PFSK-1 (cell line): Measurements from ENCODE around the gene HCRTR2.

Source experiments
- POLR2AphosphoS5 ChIP-seq: IDR thresholded peaks from 2 replicates; pipeline ENCODE4 v1.6.1; 2012; ENCODE audit warnings: low read depth, mild to moderate bottlenecking, control low read depth, low read length, moderate library complexity
- TF ChIP-seq, protein P1 (sequence below), 2 experiments: IDR thresholded peaks; 2 replicates each; pipeline versions ENCODE4 v1.6.1 to v1.8.0; 2011 to 2012; ENCODE audit warnings: low read depth in 2 of 2, low read length in 2 of 2, control low read depth in 1 of 2, inconsistent platforms in 1 of 2, mild to moderate bottlenecking in 1 of 2, moderate library complexity in 1 of 2; ENCODE audit not compliant: insufficient read depth in 1 of 2

DNA sequence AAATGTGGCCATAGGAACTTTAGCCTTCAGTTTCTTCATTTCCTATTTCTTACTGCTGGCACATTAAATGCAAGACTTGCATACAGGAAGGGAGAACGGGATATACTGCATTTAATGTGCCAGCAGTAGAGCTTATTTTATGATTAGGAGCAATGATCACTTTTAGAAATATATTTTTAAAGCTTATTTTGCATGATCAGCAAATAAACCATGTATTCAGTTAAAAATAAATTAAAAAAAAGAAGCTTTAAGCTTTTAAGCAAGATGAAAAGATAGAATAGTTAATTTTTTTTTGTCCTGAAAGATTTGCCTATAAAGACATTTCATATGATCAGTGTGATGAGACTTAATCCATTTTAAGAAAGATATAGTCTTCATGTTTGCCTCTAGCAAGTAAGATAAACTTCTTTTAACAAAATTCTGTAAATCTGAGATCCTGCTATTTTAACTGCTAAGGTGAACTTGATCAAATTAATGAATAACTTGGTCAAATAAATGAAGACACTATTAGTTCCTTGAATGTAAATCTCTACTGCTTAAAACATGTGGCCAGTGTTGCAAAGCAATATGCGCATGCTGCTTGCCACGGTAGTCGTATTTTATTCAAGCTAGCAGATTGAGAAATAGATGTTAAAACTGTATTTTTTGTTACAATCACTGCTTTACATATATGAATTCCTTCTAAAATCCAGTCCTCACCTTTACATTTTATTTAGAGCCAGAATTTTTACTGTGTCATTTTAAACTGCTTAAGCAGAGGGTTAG is 36.2 kb upstream of the HCRTR2 start:
- TF ChIP-seq POLR2AphosphoS5 = no peak
- TF ChIP-seq, protein P1, sequence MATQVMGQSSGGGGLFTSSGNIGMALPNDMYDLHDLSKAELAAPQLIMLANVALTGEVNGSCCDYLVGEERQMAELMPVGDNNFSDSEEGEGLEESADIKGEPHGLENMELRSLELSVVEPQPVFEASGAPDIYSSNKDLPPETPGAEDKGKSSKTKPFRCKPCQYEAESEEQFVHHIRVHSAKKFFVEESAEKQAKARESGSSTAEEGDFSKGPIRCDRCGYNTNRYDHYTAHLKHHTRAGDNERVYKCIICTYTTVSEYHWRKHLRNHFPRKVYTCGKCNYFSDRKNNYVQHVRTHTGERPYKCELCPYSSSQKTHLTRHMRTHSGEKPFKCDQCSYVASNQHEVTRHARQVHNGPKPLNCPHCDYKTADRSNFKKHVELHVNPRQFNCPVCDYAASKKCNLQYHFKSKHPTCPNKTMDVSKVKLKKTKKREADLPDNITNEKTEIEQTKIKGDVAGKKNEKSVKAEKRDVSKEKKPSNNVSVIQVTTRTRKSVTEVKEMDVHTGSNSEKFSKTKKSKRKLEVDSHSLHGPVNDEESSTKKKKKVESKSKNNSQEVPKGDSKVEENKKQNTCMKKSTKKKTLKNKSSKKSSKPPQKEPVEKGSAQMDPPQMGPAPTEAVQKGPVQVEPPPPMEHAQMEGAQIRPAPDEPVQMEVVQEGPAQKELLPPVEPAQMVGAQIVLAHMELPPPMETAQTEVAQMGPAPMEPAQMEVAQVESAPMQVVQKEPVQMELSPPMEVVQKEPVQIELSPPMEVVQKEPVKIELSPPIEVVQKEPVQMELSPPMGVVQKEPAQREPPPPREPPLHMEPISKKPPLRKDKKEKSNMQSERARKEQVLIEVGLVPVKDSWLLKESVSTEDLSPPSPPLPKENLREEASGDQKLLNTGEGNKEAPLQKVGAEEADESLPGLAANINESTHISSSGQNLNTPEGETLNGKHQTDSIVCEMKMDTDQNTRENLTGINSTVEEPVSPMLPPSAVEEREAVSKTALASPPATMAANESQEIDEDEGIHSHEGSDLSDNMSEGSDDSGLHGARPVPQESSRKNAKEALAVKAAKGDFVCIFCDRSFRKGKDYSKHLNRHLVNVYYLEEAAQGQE (IDR thresholded peaks at IDR 0.05; ENCODE audit: insufficient read depth in 1 of 2, low read depth in 2 of 2, low read length in 2 of 2) = no peak
